NCI-H146 (cell line): Measurements from ENCODE around the gene PTPRT.
"Not testable (repeated sequence)": the region's sequence is repeated elsewhere in the genome, so short reads cannot be mapped to it uniquely, and the experiment has no call there.

ENCODE experiments used
- DNase-seq: peaks from one replicate; lab custom pipeline; 2025; lab: John Stamatoyannopoulos, UW

The PTPRT gene

DNA sequence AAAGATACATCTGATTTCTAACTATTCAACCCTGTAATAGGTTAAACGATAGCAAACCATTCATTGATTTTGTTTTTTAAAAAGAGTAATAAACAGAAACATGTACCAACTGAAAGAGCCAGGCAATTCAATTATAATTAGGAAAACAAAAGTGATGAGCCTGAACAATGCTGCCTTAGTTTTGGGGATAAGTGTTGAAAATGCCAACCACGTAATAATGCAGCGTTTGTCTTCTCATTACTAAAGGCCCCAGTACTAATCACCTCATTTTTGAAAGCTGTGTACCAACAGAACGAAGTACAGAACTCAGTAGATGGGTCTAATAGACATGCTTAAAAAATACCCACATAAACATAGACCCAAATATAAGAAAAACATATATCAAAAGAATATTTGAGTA, 907.9 kb downstream of the PTPRT start:
- DNase-seq, result no peak

DNA sequence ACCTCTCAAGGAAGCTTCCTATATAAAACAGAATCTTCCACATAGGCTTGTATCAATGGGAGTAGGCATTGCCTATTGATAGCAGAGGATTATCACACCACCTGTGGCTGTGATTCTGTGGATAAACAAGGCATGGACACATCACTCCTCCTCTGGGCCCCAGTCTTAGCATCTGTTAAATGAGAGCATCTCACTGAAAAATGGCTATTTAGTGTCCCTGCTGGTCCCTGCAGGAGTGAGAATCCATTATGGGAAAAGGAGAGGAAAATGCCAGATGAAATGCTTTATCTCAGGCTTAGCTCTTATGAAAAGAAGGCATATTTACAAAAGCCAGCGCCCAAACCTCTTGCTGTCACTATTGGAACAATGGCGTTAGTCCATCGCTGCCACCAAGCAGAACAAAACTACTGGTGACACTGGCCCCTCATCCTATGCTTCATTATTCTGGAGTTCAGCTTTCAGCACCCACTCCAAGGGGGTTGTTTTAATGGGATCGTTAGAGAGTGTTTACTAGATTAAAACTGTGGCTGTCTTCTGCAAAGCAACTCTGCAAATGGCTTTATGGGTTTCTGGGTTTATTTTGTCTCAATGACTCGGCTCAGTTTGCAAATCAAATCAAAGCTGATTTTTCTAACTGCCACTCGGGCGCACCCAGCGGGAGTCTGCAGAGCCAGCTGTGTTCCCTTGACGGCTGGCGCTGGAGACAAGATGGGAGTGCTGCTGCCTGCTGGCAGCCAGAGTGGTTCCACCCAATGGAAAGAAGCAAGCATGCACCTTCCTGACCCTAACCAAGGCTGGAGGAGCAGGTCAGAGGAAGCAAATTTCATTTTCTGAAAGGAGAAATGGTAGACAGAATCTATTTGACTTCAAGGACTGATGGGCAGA, 912.7 kb downstream of the PTPRT start:
- DNase-seq, result peak; percentile 6

DNA sequence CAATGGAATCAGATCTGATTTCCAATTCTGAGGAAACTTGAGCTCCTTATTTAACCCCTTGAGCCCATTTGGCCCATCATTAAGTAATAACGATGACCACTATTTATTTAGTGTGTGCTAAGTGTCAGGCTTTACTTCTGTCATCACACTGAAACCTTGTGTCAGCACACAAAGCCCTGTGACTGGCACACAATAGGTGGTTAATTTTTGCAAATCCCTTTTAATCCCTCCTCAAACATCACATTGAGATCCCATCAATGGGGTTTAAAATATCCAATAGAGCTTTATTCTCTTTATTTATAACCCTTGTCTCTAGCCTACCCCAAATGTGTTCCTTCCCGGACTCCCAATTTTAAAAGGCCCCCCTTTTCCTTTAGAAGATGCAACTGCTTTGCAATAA, 914.7 kb downstream of the PTPRT start:
- DNase-seq, result no peak

DNA sequence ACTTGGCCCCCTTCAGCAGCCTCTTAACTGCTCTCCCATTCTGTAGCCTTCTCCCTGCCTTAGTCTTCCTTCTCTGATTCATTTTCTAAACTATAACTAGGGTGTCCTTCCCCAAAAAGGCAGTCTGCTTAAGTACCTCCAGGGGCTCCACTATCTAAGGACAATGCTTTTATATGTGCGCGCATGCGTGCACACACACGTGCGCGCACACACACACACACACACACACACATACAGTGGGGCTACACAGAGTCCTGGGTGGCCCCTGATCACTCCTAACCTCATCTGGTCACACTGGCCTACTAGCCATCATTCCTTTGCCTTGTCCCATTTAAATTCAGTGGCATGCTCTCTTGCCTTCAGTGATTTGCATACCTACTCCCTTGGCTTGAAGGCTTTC, 917.2 kb downstream of the PTPRT start:
- no peak for DNase-seq

DNA sequence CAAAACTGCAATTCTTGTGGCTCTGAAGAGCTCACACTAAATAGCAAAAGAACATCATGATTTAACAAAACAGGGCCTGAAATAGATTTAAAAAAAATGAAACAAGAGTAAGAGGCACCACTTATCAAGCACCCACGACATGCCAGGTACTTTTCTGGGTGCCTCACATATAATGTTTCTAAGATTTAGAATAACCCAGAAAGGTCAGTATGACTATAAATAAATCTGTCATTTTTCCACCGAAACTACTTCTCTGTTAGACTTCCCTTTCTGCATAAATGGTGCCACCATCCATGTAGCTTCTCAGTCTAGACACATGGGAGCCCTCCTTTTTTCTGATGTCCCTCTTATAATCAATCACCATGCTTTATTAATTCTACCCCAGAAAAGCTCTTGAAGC, 919.2 kb downstream of the PTPRT start:
- no peak for DNase-seq

DNA sequence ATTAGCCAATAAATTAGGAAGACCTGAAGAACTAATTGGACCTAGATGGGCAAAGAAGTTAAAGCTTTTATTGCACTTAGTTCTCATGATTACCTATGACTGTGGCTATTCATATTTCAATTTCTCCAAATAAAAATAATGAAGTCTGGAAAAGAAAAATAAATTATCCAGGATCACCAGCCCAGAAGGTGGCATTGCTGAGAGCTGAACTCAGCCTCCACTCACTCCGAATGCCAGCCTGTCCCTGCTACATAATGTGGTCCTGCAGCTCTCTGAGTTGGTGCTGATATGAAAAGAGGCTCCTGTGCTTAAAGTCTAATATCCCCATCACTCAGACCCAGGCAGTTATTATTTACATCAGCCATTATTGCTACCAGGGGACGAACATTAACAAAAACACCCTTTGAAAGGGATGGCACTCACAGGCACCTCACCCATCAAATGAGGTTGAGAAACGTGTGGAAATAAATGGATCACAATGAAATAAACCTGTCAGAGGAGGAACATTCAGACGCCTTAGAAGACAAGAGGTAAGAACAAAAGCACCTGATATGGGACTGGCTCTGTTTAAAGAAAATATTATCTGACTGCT, 921.8 kb downstream of the PTPRT start:
- no peak for DNase-seq

DNA sequence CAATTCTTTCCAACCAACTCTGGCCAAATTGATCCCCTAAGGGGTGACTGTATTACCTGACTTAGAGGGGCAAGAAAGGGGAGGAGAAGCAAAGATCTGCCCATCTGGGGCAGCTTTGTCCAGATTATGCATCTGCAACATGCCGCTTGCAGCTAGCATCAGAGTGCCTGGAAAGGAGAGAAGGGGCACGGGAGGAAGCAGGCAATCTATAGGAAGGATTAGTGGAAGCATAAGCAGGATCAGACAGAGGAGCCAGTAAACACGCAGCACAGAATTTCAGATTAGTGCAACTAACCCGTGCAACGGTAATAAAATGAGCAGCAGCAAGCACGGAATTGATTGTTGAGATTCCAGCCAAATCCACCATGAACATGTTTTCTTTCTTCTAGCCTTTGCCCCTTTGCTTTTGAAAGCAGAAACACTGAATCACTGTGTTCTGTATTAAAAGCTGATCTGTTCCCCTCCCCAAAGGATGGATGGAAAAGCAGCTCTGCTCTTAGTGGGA, 927.9 kb downstream of the PTPRT start:
- no peak for DNase-seq

DNA sequence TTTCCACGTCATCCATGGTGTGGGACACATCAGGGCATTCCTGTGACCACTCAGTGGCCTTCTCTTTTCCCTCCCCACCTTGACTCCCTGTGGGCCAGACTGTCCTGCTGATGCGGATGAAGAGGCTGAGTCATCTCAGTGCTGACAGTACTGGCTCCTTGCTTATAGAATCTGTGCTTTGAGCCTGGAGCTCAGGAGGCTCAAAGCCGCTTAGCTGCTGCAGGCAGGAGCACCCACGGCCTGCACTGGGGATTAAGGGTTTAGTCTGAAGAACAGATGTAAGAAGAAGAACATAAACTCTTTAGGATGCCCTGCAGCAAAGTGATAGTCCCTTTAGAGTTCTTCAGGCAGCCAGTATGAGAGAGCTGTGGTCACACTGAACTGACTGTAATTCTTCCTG, 929.5 kb downstream of the PTPRT start:
- no peak for DNase-seq

DNA sequence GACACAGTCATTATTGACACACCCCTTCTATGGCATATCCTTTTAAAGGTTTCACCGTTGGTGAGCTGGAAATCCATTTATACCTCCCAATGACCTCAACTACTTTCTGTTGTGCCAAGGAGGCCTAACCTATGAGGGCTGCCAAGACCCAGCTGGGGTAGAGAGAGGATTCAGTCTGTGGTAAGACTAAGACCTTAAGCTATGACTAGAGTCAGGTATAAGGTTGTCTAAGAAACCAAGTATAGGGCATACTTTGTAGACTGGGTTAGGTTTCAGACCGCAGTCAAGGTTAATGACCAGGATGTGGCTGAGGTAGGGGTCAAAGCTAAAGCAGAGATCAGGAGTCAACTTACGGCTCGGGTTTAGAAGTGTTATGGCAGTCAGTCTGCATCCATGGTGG, 930.3 kb downstream of the PTPRT start:
- DNase-seq, result no peak

DNA sequence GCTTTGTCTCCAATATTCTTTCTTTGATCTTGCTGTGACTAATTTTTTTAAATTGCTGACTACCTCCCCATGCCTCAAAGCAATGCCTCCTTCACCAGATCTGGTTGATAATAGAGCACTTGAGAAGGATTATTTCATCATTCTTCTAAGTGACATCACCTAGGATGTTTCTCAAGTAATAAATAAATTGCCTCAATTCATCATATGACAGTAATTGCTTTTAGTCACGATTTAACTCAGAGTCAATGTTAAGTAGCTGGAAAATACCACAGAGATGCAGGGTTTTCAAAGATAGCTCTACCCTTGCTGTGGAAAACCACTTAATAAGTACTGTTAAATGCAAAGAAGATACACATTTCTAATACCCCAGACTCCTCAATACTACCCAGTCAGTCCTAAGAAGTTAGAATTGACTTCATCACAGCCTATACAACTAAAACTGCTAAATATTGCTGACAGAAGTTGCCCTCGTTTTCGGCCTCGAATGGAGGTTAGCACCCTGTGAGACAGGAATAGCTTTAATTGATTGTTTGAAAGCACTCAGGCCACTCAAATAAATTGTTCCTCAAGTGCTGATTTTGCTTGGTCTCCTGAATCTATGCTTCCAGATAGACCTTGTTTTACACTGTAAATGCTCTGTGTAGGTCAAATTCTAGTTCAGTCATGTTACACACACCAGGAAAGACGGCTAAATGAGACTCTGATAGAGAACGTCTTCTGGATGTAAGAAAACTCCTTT, 931.0 kb downstream of the PTPRT start:
- DNase-seq, result no peak

DNA sequence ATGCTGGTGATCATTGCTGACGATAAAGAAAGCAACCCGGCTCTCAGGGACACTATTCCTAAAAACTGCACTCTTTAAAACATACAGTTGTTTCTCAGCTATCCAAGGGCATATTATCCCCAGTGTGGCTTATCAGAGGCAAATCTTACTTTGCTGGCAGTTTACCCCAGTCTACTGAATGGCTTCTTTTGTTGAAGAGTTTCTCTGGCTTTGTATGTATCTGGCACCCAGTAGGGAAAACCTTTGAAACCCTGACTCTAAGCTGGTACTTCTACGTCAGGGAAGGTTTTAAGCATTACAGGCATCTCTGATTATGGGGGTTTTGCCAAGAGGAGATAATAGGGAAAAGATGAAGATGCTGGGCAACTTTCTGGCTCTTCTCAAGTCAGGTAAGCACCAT, 933.9 kb downstream of the PTPRT start:
- no peak for DNase-seq

DNA sequence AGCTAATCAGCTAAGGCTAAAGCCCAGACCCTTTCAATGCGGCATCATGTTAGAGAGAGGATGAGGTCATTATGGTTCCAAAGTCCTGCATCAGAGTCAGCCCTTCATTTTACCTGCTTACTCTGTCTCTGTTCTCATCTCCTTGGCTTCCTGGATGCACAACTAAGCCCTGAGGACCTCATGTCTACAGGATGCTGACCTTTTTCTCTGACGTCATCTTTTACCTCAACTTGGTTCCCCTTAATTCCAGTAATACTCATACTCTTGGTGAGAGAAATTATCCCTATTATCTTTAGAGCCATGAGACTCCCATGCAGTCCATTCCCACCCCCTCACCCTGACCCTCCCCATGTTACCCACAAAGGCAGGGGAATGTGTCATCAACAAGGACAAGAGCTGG, 935.0 kb downstream of the PTPRT start:
- no peak for DNase-seq

DNA sequence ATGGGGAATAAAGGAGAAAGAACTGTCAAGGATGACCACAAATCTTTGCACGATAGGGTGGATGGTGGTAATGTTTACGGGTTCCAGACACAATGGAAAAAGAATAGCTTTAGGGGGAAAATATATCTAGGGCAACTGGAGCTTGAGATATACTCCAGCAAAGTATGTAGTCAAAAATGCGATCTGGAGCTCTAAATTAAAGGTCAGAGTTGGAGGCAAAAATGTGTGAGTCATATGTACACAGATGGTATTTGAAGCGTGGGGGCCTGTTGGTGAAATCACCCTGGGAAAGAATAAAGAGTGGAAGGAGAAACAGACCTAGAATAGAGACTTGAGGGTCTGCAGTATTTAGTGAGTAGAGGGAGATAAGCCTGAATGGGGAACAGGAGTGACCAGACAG, 937.6 kb downstream of the PTPRT start:
- no peak for DNase-seq

DNA sequence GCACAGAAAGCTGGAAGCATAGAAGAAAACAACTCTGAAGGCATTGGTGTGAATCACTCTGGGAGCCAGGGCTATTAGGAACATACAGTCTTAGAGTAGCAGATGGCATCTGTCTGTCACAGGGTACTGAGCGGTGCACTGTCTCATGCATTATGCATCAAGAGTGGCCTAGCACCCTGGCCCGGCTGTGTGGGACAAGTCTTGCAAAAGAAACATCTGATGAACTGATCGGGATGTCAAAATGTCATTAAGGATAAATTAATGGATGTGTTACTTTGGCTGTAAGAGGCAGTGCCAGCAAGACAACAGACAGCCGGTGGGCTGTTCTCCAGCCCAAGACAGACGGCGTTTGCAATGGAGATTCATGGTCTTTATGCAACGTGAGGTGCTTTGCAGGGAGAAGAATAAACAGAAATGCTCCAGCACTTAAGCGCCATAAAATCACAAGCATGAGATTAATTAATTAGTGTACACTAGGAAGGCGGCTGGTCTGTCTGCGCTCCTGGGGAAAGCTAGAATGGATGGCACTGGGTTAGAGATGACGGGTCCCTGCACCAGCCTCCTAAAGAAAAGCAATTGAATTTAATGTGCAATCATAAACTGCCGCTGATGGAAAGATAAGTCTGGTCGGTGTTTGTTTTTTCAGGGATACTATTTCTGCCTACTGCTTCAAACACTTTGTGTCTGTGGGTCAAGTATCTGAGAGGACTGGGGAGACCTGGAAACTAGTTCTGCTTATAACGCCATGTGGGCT, 970.9 kb downstream of the PTPRT start:
- DNase-seq, result no peak

DNA sequence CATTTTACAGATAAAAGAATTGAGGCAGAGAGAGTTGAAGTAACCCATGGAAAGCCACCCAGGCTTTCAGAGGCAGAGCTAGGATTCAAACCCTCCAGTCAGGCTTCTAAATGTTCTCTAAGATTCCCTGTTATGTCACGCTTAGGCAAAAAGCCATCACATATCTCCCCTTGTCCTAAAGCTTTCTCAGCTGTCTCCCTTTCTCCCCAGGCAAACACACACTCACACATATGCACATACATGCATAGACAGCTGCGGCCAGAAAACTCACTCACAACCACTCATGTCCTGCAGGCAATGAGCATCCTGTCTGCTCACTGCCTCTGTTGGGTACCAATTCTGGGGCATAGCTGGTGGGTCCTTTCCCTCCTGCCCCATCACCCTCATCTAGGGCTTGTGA, 975.6 kb downstream of the PTPRT start:
- no peak for DNase-seq

DNA sequence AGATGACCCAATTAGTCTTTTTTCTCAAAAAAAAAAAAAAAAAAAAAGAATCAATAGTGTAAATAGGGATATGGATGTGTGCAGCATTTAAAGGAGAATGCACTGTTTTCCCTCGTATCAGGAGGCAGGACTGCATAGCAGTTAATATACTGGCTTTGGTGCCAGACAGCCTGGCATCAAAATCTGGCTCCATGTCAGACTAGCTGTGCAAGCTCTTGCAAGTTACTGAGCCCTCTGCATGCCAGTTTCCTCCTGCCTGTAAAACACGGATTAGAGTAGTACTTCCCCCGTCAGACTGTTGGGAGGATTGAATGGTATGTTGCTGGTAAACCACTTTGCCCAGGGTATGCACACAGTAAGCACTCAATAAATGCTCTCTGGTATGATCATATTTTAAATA, 977.3 kb downstream of the PTPRT start:
- no peak for DNase-seq

DNA sequence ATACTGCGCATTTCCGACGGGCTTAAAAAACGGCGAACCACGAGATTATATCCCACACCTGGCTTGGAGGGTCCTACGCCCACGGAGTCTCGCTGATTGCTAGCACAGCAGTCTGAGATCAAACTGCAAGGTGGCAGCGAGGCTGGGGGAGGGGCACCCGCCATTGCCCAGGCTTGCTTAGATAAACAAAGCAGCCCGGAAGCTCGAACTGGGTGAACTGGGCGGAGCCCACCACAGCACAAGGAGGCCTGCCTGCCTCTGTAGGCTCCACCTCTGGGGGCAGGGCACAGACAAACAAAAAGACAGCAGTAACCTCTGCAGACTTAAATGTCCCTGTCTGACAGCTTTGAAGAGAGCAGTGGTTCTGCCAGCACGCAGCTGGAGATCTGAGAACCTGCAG, 983.1 kb downstream of the PTPRT start:
- not testable (repeated sequence) for DNase-seq

DNA sequence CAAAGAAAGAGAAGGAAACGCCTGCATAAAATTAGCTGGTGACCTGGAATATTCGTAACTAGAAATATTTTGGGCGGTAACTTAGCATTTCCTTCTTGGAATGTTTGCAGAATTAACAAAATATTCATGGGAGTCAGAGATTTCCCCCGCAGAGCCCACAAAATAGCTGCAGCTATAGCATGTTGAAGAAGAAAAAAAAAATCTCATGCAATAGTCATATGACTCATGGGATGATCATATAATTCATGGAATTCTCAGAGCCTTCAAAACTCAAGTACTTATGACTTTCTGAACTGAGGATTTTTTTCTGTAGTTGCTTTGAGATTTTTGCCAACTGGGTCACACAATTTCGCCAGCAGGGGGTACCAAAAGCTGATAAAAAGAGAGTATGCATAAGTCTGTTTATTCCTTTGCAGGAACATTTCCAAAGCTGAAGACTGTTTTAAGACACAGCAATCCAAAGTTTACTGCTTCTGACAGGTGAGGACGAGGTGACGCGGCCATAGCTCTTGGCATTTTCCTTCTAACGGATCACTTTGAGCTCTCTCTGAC, 985.5 kb downstream of the PTPRT start:
- DNase-seq, result no peak

DNA sequence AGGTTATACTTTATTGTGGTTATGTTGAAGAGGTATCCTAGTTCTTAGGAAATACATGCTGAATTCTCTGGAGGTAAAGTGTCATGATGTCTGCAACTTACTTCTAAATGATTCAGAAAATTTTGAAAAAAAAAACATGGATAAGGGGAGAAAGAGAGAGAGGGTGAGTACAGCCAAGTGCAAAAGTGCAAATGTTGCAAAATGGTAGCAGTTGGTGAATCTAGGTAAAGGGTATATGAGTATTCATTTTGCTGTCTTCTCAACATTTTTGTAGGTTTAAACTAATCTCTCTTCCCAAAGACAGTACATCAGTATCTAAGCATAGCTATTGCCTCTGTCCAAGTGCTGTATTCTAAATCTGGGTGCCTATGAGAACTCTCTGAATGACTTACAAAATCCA, 992.1 kb downstream of the PTPRT start:
- no peak for DNase-seq

DNA sequence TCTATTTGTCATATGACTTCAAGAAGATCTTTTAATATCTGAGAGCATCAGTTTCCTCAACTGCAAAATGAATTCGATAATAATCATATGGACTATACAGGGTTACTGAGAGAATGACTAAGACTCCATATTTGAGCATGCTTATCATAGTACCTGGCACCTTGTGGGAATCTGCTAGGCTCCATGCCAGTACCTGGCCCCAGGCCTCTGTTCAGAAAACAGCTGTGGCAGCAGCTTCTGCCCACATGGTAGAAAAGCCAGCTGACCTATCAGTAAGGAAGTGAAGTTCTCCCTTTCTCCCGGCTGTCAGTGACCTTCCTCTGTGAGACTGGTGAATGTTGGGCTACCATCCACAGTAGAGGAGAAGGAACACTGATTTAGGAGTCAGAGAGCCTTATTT, 996.6 kb downstream of the PTPRT start:
- DNase-seq, result no peak

DNA sequence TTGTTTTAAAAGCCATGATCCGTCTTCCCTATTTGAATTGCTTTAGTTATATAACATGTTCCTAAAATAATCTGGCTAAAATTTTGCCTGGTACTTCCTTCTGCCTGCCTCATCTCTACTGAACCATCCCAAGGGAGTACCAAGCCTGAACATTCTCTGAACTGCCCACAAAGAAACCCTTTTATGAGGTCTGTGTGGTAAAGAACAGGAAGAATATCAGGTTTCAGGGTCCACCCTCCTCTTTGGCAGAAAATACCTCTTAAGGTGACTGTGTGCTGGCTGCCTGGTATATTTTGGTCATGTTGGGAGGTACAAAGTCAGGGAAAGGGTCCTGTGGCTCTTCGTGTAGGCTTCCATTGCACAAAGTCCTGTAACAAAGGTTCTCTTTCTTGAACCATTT, 997.4 kb downstream of the PTPRT start:
- no peak for DNase-seq
